NCI-H1694 treated with DMSO at 0.1 percent for 48 hours (cell line): Measurements from ENCODE around the gene ACOT7.
"Not testable (repeated sequence)": the region's sequence is repeated elsewhere in the genome, so short reads cannot be mapped to it uniquely, and the experiment has no call there.

Experiments used
- DNase-seq: peaks from one replicate; lab custom pipeline; 2025; lab: John Stamatoyannopoulos, UW

The ACOT7 gene

GRCh38 chr1:6233376-6233775, 160.2 kb downstream of the ACOT7 start:
- no peak for DNase-seq

- no peak for DNase-seq
Measured at GRCh38 chr1:6225651-6226050, 167.9 kb downstream of the ACOT7 start.

GRCh38 chr1:6224718-6225117, 168.8 kb downstream of the ACOT7 start:
- DNase-seq: no peak

GRCh38 chr1:6223617-6224016, 169.9 kb downstream of the ACOT7 start:
- DNase-seq: no peak

GRCh38 chr1:6222636-6223035, 170.9 kb downstream of the ACOT7 start:
- DNase-seq: no peak

- DNase-seq: no peak
Measured at GRCh38 chr1:6221210-6221784, 172.3 kb downstream of the ACOT7 start.

- no peak for DNase-seq
Measured at GRCh38 chr1:6220236-6220635, 173.3 kb downstream of the ACOT7 start.

GRCh38 chr1:6219641-6220040, 173.9 kb downstream of the ACOT7 start:
- DNase-seq: not testable (repeated sequence)

GRCh38 chr1:6218375-6219164, 175.0 kb downstream of the ACOT7 start:
- DNase-seq: no peak
